Upper lobe of right lung (tissue), 1 donor: ENCODE measurements around the gene GLI3. TPM values are rescaled to one million over a fixed set of nuclear protein-coding genes. Genes with fewer than 3 reads are reported as not detected.

ENCODE experiments used
- ATAC-seq: fragments of 200-7000 bp; cut with Tn5 transposase; one replicate; pipeline ENCODE4 v1.9.1; 2020; ENCODE audit warnings: mild to moderate bottlenecking, moderate library complexity
- DNase-seq: peaks from one replicate; pipeline ENCODE4 v3.0.0-alpha.2; 2020
- H3K27ac ChIP-seq: fragments of 200-600 bp; one replicate; pipeline ENCODE4 v1.8.0; 2022
- H3K27me3 ChIP-seq: fragments of 200-600 bp; one replicate; pipeline ENCODE4 v1.8.0; 2022; ENCODE audit warnings: mild to moderate bottlenecking
- H3K36me3 ChIP-seq: fragments of 200-600 bp; one replicate; pipeline ENCODE4 v1.8.0; 2022
- H3K4me1 ChIP-seq: fragments of 200-600 bp; one replicate; pipeline ENCODE4 v1.8.0; 2022
- H3K4me3 ChIP-seq: fragments of 200-600 bp; one replicate; pipeline ENCODE4 v1.8.0; 2022; ENCODE audit warnings: mild to moderate bottlenecking
- H3K9me3 ChIP-seq: fragments of 200-600 bp; one replicate; pipeline ENCODE4 v1.8.0; 2022
- intact Hi-C: fragments of 100-400 bp; cut with DNase I; formaldehyde crosslinking; loops from one replicate; pipeline ENCODE4 v1.11.0; 2022
- total RNA-seq: library from RNA; stranded (reverse); fragmentation: NEBNext Ultra II Directional; extraction: Animal tissue kit (Norgen Biotek cat#: 25700); gene quantifications from one replicate; pipeline ENCODE4 v1.2.1, GENCODE V29; 2021
- TF ChIP-seq, protein P1 (sequence below): fragments of 200-600 bp; IDR thresholded peaks from one replicate; pipeline ENCODE4 v1.8.0; 2022; ENCODE audit warnings: antibody characterized with exemption
- donor health status: DM: no; HTN: yes; CAD: no; lungs with severe emphysema.

Gene GLI3
- total RNA-seq, 1 donor from 2014 or later: 17.5 TPM

DNA sequence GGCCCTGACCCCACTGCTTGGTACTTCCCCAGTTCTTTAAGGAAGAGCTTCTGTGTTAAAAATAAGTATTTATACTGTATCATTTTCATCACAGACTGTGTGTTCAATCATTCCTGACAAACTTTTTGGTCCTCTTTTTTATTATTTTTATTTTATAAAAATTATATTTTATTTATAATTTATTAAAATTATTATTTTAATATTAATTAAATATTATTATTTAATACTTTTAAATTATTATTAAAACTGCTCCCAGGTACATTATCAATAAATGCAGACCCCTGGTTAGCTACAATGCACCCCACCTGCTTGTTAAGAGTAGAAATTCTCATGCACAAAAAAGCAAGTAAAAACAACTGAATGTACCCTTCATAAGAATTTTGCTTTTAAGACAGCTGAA lies 172.0 kb downstream of the GLI3 start:
- H3K27me3 ChIP-seq: no peaks in the 10 kb centered on the region
- H3K4me1 ChIP-seq: no peaks in the 10 kb centered on the region
- H3K36me3 ChIP-seq: no peaks in the 10 kb centered on the region
- intact Hi-C loops: no loop called here
- DNase-seq (no peak), ATAC-seq (no peak)
- TF ChIP-seq, protein P1, sequence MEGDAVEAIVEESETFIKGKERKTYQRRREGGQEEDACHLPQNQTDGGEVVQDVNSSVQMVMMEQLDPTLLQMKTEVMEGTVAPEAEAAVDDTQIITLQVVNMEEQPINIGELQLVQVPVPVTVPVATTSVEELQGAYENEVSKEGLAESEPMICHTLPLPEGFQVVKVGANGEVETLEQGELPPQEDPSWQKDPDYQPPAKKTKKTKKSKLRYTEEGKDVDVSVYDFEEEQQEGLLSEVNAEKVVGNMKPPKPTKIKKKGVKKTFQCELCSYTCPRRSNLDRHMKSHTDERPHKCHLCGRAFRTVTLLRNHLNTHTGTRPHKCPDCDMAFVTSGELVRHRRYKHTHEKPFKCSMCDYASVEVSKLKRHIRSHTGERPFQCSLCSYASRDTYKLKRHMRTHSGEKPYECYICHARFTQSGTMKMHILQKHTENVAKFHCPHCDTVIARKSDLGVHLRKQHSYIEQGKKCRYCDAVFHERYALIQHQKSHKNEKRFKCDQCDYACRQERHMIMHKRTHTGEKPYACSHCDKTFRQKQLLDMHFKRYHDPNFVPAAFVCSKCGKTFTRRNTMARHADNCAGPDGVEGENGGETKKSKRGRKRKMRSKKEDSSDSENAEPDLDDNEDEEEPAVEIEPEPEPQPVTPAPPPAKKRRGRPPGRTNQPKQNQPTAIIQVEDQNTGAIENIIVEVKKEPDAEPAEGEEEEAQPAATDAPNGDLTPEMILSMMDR: no peak
- H3K4me3 ChIP-seq: no peak overlapping the region
- no peaks in the 10 kb centered on the region for H3K9me3 ChIP-seq
- no peak overlapping the region for H3K27ac ChIP-seq

DNA sequence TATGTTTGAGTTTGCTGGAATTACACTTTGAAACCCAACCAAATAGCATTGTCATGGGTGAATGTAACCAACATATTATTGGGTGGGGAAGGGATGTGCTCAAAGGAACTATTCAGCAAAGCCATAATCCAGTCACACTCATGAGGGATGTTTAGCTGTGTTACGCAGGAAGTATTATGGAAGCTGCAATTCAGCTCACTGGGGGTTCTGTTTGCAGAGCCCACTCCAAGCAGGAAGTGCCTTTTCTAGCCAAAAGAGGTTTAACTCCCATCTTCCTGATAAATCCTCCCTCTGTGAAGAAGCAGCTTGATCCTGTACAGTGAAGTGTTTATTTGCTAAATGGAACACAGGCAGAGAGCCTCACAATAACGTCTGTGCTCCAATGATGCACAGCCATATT lies 172.5 kb downstream of the GLI3 start:
- Histone ChIP-seq H3K36me3 (no peaks in the 10 kb centered on the region), H3K4me1 (no peaks in the 10 kb centered on the region), H3K9me3 (no peaks in the 10 kb centered on the region), H3K4me3 (no peak overlapping the region), H3K27me3 (no peaks in the 10 kb centered on the region), H3K27ac (no peak overlapping the region)
- intact Hi-C loops: no loop called here
- DNase-seq: no peak
- TF ChIP-seq, protein P1: no peak
- no peak for ATAC-seq

DNA sequence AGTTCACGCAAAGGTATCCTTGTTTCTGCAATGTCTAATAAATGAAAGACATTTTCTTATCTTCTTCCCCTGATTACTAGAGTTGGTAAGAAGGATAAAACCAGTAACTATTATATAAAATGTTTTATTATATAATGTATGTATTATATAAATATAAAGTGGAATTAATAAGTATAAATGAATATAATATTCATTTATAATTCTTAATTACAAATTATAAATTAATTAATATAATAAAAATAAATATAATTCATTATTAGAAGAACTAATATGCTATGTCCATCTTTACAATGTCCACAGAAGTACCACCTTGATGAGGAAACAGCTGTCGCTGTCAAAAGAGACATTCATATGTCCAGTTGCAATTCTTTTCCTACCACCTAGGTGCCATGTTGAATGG lies 177.7 kb downstream of the GLI3 start:
- intact Hi-C loops: no loop called here
- Histone ChIP-seq H3K9me3 (no peaks in the 10 kb centered on the region), H3K27ac (no peak overlapping the region), H3K4me1 (no peaks in the 10 kb centered on the region), H3K36me3 (no peaks in the 10 kb centered on the region), H3K27me3 (no peaks in the 10 kb centered on the region), H3K4me3 (no peak overlapping the region)
- ATAC-seq (no peak), DNase-seq (no peak)
- TF ChIP-seq, protein P1: no peak

DNA sequence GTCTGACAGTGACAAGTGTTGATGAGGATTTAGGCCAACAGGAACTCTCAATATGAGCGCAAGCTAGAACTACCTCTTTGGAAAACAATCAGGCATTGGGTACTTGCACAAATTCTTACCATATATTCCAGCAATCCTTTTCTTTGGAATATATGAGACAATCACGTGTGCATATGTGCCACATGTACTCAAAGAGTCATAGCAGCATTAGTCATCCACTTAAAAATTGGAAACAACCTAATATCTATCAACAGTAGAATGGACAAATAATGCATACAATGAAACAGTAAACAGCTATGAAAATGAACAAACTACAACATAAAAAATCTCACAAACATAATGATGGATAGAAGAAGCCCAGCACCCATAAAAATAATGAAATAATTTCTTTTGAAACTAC lies 179.7 kb downstream of the GLI3 start:
- H3K27ac ChIP-seq: no peak overlapping the region
- no peaks in the 10 kb centered on the region for H3K36me3 ChIP-seq
- H3K4me1 ChIP-seq: no peaks in the 10 kb centered on the region
- ATAC-seq: no peak
- H3K27me3 ChIP-seq: no peaks in the 10 kb centered on the region
- TF ChIP-seq, protein P1: no peak
- no peak overlapping the region for H3K4me3 ChIP-seq
- DNase-seq: no peak
- intact Hi-C loops: no loop called here
- H3K9me3 ChIP-seq: no peaks in the 10 kb centered on the region

- no peak overlapping the region for H3K27ac ChIP-seq
- no peaks in the 10 kb centered on the region for H3K36me3 ChIP-seq
- ATAC-seq (no peak), DNase-seq (no peak)
- H3K9me3 ChIP-seq: no peaks in the 10 kb centered on the region
- H3K4me1 ChIP-seq: no peaks in the 10 kb centered on the region
- TF ChIP-seq, protein P1: no peak
- H3K27me3 ChIP-seq: no peaks in the 10 kb centered on the region
- no peak overlapping the region for H3K4me3 ChIP-seq
- intact Hi-C loops: no loop called here
Observed at GRCh38 chr7:42055171-42055570, 181.8 kb downstream of the GLI3 start.

GRCh38 chr7:42053834-42054233 lies 183.2 kb downstream of the GLI3 start:
- TF ChIP-seq, protein P1: no peak
- H3K27me3 ChIP-seq: no peaks in the 10 kb centered on the region
- no peaks in the 10 kb centered on the region for H3K36me3 ChIP-seq
- ATAC-seq: no peak
- DNase-seq: no peak
- H3K4me3 ChIP-seq: no peak overlapping the region
- H3K27ac ChIP-seq: no peak overlapping the region
- no peaks in the 10 kb centered on the region for H3K4me1 ChIP-seq
- no peaks in the 10 kb centered on the region for H3K9me3 ChIP-seq
- intact Hi-C loops: no loop called here
